Fibroblast of mammary gland (primary cell): ENCODE measurements around the gene TTYH3.
"Not testable (repeated sequence)": the region's sequence is repeated elsewhere in the genome, so short reads cannot be mapped to it uniquely, and the experiment has no call there.

ENCODE experiments used
- DNase-seq: peaks from one replicate; pipeline ENCODE4 v3.0.0-alpha.2; 2010; ENCODE audit warnings: low read depth
- H3K4me3 ChIP-seq: 2 replicates; pipeline ENCODE4 v1.5.1; 2011; ENCODE audit warnings: low read depth, mild to moderate bottlenecking, low read length, moderate library complexity; ENCODE audit not compliant: control insufficient read depth
- CTCF ChIP-seq: conservative IDR thresholded peaks from 2 replicates; pipeline ENCODE4 v1.5.1; 2011; ENCODE audit warnings: low read depth, low read length, inconsistent platforms; ENCODE audit not compliant: control insufficient read depth, insufficient read depth

Gene TTYH3

GRCh38 chr7:2587778-2588177, 44.0 kb upstream of the TTYH3 start:
- no peak overlapping the region for H3K4me3 ChIP-seq
- DNase-seq: no peak
- no peak for TF ChIP-seq CTCF

GRCh38 chr7:2589341-2589740, 42.4 kb upstream of the TTYH3 start:
- no peak for DNase-seq
- TF ChIP-seq CTCF: no peak
- H3K4me3 ChIP-seq: no peak overlapping the region

GRCh38 chr7:2589941-2590340, 41.8 kb upstream of the TTYH3 start:
- DNase-seq, H3K4me3 ChIP-seq: not testable (repeated sequence)

GRCh38 chr7:2592375-2592865, 39.4 kb upstream of the TTYH3 start:
- no peak overlapping the region for H3K4me3 ChIP-seq
- no peak for TF ChIP-seq CTCF

GRCh38 chr7:2593036-2593727, 38.6 kb upstream of the TTYH3 start:
- no peak for TF ChIP-seq CTCF
- DNase-seq: no peak
- no peak overlapping the region for H3K4me3 ChIP-seq

More at GRCh38 chr7:2592375-2592865, 39.4 kb upstream of the TTYH3 start:
- no peak for DNase-seq

- no peak for TF ChIP-seq CTCF
- H3K4me3 ChIP-seq: no peak overlapping the region
- DNase-seq: no peak
These were observed 37.2 kb upstream of the TTYH3 start for GRCh38 chr7:2594599-2594998.

GRCh38 chr7:2595258-2595860, 36.4 kb upstream of the TTYH3 start:
- no peak for TF ChIP-seq CTCF
- no peak overlapping the region for H3K4me3 ChIP-seq
- no peak for DNase-seq
